Glutamatergic neuron (in vitro differentiated cells): ENCODE data around the gene CDKN2B-AS1. TPM values are rescaled to one million over a fixed set of nuclear protein-coding genes. Genes with fewer than 3 reads are reported as not detected.

Experiments used
- DNase-seq: peaks from one replicate; pipeline ENCODE4 v3.0.0; 2022
- H3K27ac Mint-ChIP-seq: one replicate; pipeline ENCODE4 v1.8.0; 2020; ENCODE audit warnings: mild to moderate bottlenecking, mixed read lengths, inconsistent platforms; ENCODE audit not compliant: unreplicated experiment
- H3K27me3 Mint-ChIP-seq: one replicate; pipeline ENCODE4 v1.8.0; 2020; ENCODE audit warnings: mild to moderate bottlenecking, moderate library complexity, mixed read lengths, inconsistent platforms; ENCODE audit not compliant: unreplicated experiment
- H3K36me3 Mint-ChIP-seq: one replicate; pipeline ENCODE4 v1.8.0; 2020; ENCODE audit warnings: mild to moderate bottlenecking, mixed read lengths, inconsistent platforms; ENCODE audit not compliant: unreplicated experiment
- H3K4me1 Mint-ChIP-seq: one replicate; pipeline ENCODE4 v1.8.0; 2020; ENCODE audit warnings: mild to moderate bottlenecking, low read depth, mixed read lengths, inconsistent platforms; ENCODE audit not compliant: unreplicated experiment
- H3K4me3 Mint-ChIP-seq: one replicate; pipeline ENCODE4 v1.8.0; 2020; ENCODE audit warnings: mild to moderate bottlenecking, mixed read lengths, inconsistent platforms; ENCODE audit not compliant: unreplicated experiment
- H3K9me3 Mint-ChIP-seq: one replicate; pipeline ENCODE4 v1.8.0; 2020; ENCODE audit warnings: mild to moderate bottlenecking, moderate library complexity, mixed read lengths, inconsistent platforms; ENCODE audit not compliant: unreplicated experiment
- CTCF ChIP-seq: fragments of 200-600 bp; sonication (generic); IDR thresholded peaks from one replicate; pipeline ENCODE4 v1.5.0; 2021; ENCODE audit not compliant: partially characterized antibody, unreplicated experiment
- total RNA-seq: library from RNA; stranded (reverse); fragmentation: NEBNext Ultra II Directional; extraction: Animal tissue kit (Norgen Biotek cat#: 25700); gene quantifications from one replicate; pipeline ENCODE4 v1.2.1, GENCODE V29; 2021; ENCODE audit not compliant: unreplicated experiment

Gene CDKN2B-AS1
- total RNA-seq, 1 donor from 2014 or later, result not detected

- H3K9me3 Mint-ChIP-seq, result no peaks in the 10 kb centered on the region
- H3K27ac Mint-ChIP-seq, result no peak overlapping the region
- TF ChIP-seq CTCF, result no peak
- no peak for DNase-seq
- H3K27me3 Mint-ChIP-seq, result no peaks in the 10 kb centered on the region
- H3K36me3 Mint-ChIP-seq, result peaks cover 4% of the 10 kb centered on the region
- no peak overlapping the region for H3K4me3 Mint-ChIP-seq
- H3K4me1 Mint-ChIP-seq, result no peaks in the 10 kb centered on the region
Observed at GRCh38 chr9:22134390-22134789, 139.8 kb downstream of the CDKN2B-AS1 start.

- TF ChIP-seq CTCF, result no peak
- no peak for DNase-seq
- no peaks in the 10 kb centered on the region for H3K9me3 Mint-ChIP-seq
- H3K4me1 Mint-ChIP-seq, result no peaks in the 10 kb centered on the region
- H3K36me3 Mint-ChIP-seq, result peaks cover 4% of the 10 kb centered on the region
- H3K27ac Mint-ChIP-seq, result no peak overlapping the region
- no peak overlapping the region for H3K4me3 Mint-ChIP-seq
- no peaks in the 10 kb centered on the region for H3K27me3 Mint-ChIP-seq
Observed at GRCh38 chr9:22136461-22137096, 142.0 kb downstream of the CDKN2B-AS1 start.

GRCh38 chr9:22138956-22139660, 144.5 kb downstream of the CDKN2B-AS1 start:
- Mint-ChIP-seq H3K4me1 (peaks cover 3% of the 10 kb centered on the region), H3K27ac (no peak overlapping the region), H3K4me3 (no peak overlapping the region), H3K9me3 (no peaks in the 10 kb centered on the region), H3K27me3 (no peaks in the 10 kb centered on the region), H3K36me3 (peaks cover 4% of the 10 kb centered on the region)
- no peak for TF ChIP-seq CTCF
- no peak for DNase-seq

GRCh38 chr9:22141908-22142307, 147.3 kb downstream of the CDKN2B-AS1 start:
- no peak overlapping the region for H3K4me3 Mint-ChIP-seq
- no peak overlapping the region for H3K27ac Mint-ChIP-seq
- peaks cover 4% of the 10 kb centered on the region for H3K36me3 Mint-ChIP-seq
- peaks cover 3% of the 10 kb centered on the region for H3K4me1 Mint-ChIP-seq
- no peaks in the 10 kb centered on the region for H3K27me3 Mint-ChIP-seq
- H3K9me3 Mint-ChIP-seq, result no peaks in the 10 kb centered on the region
- no peak for TF ChIP-seq CTCF
- no peak for DNase-seq

GRCh38 chr9:22142671-22143070, 148.1 kb downstream of the CDKN2B-AS1 start:
- no peaks in the 10 kb centered on the region for H3K9me3 Mint-ChIP-seq
- no peak overlapping the region for H3K4me3 Mint-ChIP-seq
- no peak for TF ChIP-seq CTCF
- H3K4me1 Mint-ChIP-seq, result peaks cover 3% of the 10 kb centered on the region
- no peaks in the 10 kb centered on the region for H3K27me3 Mint-ChIP-seq
- peaks cover 4% of the 10 kb centered on the region for H3K36me3 Mint-ChIP-seq
- H3K27ac Mint-ChIP-seq, result no peak overlapping the region
- DNase-seq, result no peak
